HL-60/S4 treated with retinoic acid at 250 ng/mL for 4 days and 3 days (cell line): ENCODE results near the gene SCML1.

Source experiments
- in situ Hi-C: fragments of 300-500 bp; cut with MboI; formaldehyde crosslinking; loops from 2 replicates; pipeline ENCODE4 v1.7.0; 2022; ENCODE audit warnings: low sequenced_read_pairs

The SCML1 gene

DNA sequence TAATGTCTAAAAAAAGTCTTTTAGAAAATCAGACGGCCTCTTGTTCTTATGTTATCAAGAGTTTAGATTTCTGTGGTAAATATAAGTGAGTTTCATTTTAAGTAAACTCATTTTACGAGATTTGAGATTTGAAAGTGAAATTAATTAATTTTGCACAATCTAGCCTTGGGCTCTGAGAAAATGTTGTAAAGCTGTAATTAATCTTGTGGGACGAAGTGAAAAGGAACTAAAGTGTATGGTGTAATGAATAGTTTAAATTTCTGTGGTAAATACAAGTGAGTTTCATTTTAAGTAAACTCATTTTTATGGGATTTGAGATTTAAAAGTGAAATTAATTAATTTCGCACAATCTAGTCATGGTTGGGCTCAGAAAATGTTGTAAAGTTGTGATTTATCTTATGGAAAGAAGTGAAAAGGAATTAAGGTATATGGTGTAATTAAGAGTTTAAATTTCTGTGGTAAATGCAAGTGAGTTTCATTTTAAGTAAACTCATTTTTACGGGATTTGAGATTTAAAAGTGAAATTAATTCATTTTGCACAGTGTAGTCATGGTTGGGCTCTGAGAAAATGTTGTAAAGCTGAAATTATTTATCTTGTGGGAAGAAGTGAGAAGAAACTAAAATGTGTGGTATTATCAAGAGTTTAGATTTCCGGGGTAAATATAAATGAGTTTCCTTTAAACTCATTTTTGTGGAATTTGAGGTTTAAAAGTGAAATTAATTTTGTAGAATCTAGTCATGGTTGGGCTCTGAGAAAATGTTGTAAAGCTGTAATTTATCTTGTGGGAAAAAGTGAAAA, 1.6 kb downstream of the SCML1 start:
- in situ Hi-C loops, result no loop called here

DNA sequence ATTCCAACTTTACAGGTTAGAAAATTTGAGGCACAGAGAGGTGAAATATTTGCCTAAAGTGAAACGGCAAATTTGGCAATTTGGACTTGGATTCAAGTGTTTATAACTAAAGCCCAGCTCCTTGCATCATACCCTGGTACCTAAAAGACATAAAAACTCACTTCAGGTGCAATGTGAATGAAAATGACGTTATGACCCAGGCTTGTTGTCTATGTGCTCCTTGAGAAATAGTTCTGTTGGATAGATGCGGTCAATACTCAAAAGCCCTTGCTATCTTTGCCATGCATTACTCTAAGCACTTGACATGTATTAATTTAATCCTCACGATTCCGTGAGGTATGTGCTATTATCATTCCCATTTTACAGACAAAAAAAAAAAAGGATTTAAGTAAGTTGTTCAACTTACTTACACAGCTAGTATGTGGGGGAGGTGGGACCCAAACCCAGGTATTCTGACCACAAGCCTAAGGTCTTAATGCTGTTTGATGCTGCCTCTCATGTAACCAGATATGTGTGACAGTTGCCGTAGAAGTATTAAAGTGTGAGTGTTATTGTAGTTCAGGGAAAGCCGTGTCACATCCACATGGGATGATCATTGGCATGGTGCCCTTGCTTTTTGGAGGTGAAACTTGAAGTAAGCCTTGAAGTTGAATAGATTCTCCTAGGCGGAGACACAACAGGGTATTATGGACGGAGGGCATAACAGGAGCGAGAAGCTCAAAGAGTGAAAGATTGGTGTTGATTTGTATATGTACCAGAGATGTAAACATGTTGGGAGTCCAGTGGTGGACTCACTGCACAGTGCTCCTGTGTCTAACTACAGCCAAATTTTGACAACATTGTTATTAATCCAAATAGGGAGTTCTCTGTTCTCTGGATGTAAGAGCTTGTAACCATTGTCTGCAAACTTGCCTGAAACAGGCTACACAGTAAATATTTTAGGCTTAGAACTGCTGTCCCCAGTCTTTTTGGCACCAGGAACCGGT, 3.1 kb downstream of the SCML1 start:
- in situ Hi-C loops, result no loop called here

DNA sequence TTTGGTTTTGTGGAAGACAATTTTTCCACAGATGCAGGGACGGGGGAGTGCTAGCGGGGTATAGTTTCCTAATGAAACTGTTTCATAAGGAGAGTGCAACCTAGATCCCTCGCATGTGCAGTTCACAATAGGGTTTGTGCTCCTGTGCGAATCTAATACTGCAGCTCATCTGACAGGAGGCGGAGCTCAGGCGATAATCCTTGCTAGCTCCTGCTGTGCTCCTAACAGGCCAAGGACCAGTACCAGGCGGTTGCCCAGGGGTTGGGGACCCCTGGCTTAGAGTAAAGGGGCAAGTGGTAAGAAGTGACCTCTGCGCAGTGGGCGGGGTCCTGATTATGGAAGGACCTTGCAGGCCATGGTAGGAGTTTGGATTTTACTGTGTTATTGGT, 3.8 kb downstream of the SCML1 start:
- in situ Hi-C loops, result no loop called here

DNA sequence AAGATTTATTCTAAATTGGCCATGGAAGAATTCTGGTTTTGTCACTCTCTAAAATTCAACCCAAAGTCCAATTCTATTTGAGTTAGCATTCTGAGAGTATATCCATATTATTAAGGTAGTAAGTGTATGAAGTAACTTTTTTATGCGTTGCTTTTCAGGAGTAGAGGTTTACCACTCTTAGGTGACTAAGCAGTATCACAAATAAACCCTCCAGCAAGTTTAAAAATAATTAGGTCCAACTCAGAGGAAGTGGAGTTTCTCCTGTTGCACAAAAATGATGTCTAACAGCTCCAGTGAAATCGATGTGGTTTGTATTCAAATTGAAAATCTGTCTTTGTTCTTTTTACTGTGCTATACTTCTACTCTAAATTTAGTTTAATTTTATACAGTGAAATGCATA, 6.6 kb downstream of the SCML1 start:
- in situ Hi-C loops, result no loop called here

DNA sequence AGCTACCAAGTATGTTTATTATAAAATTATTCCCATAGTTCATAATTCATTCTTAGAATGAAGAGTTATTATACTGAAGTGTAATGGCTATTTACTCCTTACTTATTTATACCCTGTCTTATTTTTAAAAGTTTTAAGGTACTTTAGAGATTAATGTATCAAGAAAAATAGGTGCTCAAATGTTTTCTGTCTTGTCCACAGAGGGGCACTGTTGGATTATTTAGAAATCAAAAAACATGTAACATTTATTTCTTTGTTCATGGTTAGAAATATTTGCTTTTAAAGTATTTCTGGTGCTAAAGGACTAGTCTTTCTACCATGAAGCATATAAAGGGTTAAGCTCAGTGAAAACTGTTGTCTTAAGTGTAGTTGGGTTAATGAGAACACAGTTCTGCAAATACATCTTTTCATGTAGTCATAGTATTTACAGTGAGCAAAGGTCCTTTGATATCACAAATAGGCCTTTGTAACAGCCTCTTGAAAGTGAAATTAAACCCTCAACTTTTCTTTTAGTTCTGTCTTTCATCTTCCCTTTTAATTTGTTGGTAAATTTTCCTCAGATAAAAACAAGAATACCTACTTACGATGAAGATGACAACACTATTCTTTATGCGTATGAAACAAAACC, 7.7 kb downstream of the SCML1 start:
- in situ Hi-C loops, result no loop called here

DNA sequence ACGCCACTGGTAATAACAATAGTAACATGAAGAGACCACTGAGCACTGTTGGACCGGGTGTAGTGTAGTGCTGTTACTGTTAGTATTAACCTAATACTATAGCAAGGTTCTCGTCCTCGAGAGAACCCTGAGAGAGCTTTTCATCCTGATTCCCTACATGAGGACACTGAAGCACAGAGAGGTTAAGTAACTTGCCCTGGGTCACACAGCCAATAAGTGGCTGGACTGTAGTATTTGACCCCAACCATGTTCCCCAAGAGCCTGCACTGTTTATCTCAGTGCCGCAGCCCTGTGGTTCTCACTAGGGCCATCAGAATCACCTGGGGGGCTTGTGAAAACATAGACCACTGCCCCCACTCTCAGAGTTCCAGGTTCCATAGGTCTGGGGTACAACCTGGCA, 10.4 kb downstream of the SCML1 start:
- in situ Hi-C loops, result no loop called here

DNA sequence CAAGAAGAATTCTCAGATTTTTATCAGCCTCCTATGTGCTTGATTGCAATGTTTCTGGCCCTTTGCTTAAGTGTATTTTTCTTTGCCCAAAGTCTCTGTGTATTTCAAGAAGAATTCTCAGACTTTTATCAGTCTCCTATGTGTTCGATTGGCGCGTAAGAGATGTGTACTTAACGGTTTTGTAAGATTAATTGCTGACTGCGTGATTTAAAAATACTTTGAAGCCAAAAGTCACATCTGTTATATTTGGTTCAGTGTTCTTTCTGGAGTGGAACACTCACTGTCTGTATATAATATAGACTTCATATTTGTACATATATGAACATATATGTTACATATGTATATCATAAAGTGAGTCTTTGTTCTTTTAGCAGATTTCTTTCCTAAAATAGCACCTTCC, 11.4 kb downstream of the SCML1 start:
- in situ Hi-C loops, result no loop called here

DNA sequence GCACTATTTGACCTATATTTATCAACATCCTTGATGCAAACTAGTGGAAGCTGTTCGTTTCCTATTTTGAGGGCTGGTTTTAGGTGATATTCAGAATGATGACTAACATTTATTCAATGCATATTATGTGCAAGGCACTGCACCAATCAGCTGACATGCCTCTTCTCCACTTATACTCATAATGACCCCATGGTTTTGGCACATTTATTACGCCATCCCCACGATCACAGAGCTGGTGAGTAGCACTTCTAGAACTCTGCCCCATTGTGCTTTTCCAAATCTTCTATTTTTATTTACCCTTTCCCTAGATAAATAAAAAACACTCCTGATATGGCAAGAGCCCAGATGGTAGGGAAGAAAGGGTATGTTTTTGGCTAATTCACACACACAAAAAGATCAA, 13.1 kb downstream of the SCML1 start:
- in situ Hi-C loops, result no loop called here

DNA sequence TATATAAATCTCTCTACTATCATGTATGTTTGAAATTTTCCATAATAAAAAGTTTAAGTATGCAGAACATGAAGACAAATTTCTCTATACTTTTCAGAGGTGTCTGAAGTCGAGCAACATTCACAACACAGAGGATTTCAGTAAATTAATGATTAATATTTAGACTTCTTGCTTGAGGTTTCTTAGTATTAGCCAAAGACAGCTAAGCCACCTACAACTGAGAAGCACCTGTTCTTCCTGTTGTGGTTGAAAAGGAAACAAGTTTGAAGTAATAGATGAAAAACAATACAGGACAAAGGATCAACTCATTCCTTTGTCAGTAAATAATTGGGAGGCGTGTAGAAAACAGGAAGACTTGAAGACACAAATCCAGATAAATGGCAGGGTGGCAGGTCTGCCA, 21.1 kb downstream of the SCML1 start:
- in situ Hi-C loops, result no loop called here

DNA sequence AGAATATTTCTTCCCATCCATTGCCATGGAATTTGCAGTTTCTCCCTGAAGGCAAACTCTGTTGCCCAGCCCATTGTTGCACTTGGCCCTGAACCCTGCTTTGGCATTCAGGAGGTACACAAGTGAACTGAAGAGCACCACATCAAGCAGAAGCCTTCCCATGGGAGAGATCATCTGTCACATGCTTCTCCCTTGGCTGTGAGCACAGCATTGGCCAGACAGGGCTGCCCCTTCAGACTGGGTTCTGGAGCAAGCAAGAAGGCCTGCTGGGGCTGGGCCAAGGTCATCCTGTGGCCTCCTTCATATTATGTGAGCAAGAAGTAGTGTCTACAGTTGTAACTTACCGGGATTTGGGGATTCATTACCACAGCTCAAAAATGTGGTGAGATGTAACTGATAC, 22.7 kb downstream of the SCML1 start:
- in situ Hi-C loops, result no loop called here

DNA sequence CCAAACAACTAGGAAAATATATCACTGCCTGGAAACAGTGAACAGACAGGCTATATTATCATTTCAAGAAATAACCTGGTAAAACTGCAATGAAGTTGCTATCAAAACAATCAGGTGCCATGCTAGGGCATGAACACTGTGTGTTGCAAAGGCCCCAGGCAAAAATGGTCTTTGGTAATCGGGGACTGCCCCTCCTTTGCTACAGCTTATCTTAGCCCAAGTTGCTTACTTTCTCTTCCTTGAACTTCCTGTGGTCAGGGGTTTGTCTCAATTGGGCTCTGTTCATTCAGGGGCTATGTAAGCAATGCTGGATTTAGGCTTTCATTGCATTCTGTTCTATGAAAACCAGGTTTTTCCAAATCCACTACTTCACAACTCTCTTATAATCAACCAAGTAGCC, 30.4 kb downstream of the SCML1 start:
- in situ Hi-C loops, result no loop called here

DNA sequence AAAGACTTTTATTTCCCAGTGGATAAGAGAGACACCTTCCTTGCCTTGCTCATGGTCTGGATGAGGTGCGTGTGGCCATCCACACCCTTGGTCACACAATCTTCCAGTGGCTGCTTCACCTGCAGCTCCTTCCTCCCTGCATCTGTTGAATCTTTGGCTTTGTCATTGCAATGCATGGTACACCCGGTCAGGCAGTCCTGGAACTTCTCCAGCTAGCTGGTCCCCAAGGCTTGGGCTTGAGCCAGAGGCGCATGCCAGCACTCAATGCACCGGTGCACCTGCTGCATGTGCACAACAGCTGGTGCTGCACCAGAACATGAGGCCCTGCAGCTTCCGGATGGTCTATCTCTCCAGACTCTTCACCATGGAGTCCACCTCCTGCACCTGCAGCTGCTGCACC, 31.7 kb downstream of the SCML1 start:
- in situ Hi-C loops, result no loop called here

DNA sequence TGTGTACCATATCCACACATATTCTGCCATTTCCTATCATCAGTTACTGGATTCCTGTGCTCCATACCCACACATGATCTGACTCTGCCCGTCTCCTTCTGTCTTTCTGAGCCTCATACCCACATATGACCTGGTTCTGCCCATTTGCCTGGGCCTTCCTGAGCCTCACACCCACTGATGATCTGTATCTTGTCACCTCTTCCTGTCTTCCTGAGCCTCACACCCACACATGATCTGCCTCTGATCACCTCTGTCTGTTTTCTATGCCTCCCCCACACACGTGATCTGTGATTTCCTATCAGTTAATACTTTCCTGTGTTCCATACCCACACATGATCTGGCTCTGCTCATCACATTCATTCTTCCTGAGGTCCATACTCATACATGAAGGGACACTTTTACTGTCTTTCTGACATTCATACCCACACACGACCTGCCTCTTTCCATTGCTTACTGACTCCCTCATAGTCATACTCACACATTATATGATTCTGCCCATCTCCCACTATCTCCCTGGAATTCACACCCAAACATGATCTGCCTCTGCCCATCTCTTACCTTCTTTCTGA, 32.5 kb downstream of the SCML1 start:
- in situ Hi-C loops, result no loop called here

DNA sequence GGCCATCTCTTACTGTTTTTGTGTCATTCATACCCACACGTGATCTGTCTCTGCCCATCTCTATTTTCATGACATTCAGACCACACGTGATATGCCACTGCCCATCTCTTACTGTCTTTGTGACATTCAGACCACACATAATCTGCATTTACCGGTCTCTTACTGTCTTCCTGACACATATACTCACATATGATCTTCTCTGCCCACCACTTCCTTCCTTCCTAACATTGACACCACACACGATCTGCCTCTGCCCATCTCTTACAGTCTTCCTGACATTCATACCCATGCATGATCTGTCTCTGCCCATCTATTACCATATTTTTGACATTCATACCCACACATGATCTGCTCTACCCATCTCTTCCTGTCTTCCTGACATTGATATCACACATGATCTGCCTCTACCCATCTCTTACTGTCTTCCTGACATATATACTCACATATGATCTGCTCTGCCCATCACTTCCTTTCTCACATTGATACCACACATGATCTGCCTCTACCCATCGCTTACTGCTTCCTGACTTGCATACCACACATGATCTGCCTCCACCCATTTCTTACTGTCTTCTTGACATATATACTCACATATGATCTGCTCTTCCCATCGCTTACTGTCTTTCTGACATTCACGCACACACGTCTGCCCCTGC, 36.1 kb downstream of the SCML1 start:
- in situ Hi-C loops, result no loop called here

DNA sequence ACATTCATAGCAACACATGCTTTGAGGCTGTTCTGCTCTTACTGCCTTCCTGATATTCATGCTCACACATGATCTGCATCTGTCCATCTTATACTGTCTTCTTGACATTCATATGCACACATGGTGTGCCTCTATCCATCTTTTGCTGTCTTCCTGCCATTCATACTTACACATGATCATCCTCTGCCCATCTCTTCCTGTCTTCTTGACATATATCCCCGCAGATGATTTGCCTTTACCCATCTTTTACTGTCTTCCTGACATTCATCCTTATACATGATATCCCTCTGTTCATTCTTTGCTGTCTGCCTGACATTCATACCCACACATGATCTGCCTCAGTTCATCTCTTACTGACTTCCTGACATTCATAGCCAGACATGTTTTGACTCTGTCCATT, 36.8 kb downstream of the SCML1 start:
- in situ Hi-C loops, result no loop called here

DNA sequence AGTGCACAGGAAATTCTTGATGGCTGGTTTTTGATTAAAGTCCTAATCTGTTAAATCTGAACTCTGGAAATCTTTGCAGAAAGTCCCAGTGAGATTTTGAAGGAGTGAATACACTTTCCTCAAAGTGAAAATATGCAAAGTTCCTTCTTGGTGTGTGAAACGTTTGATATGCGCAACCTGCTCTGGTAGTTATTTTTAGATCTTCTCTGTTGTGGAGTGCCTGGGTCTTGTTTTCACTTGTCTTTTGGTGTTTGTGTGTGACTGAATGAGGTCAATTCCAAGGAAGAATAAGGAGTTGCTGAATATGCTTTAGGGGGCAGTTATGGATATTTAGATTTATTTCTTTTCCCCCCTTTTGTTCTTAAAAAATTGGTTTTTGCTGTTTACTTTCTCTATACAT, 41.7 kb downstream of the SCML1 start:
- in situ Hi-C loops, result loop anchor here (25.0 kb wide), 1 partner anchor 608 kb away; no protein-coding TSS in a partner anchor

DNA sequence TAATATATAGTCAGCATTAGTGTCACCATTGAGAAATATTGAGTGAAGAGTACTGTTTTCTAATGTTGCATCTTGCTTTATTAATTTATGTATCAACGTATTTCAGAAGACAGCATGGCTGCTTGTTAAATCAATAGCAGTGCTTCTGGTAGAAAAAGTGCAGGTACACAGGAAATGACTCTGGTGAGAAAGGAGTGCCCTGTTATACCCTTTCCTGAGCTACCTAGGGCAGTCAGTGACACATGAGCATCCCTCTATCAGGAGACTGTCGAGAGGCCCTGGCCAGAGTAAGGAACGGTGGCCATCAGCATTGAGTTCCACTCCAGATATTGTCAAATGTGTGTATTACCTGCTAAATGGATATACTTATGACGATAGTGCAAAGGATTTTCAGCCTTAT, 42.1 kb downstream of the SCML1 start:
- in situ Hi-C loops, result loop anchor here (25.0 kb wide), 1 partner anchor 608 kb away; no protein-coding TSS in a partner anchor

DNA sequence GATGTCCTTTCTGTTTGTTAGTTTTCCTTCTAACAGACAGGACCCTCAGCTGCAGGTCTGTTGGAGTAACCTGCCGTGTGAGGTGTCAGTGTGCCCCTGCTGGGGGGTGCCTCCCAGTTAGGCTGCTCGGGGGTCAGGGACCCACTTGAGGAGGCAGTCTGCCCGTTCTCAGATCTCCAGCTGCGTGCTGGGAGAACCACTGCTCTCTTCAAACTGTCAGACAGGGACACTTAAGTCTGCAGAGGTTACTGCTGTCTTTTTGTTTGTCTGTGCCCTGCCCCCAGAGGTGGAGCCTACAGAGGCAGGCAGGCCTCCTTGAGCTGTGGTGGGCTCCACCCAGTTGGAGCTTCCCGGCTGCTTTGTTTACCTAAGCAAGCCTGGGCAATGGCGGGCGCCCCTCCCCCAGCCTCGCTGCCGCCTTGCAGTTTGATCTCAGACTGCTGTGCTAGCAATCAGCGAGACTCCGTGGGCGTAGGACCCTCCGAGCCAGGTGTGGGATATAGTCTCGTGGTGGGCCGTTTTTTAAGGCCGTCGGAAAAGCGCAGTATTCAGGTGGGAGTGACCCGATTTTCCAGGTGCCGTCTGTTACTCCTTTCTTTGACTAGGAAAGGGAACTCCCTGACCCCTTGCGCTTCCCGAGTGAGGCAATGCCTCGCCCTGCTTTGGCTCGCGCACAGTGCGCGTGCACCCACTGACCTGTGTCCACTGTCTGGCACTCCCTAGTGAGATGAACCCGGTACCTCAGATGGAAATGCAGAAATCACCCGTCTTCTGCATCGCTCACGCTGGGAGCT, 49.5 kb downstream of the SCML1 start:
- in situ Hi-C loops, result loop anchor here (25.0 kb wide), 1 partner anchor 601 kb away; no protein-coding TSS in a partner anchor

DNA sequence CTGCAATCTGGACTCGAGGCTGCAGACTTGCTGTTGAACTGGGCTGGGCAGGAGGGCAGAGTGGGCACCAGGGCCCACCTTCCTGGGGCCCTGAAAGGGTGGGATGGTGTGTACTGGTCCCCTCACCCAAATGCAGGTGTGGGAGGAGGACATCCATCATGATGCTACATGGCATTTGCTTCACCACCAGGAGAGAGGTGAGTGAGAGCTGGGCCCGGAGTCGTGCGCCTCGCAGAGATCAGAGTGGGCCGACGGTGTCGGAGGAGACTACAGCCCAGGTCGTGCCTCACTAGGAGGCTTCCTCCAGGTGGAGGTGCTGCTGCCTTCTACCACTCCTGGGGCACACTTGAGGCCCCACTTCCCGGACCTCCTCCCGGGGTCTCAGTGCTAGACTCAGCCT, 50.3 kb downstream of the SCML1 start:
- in situ Hi-C loops, result loop anchor here (25.0 kb wide), 1 partner anchor 600 kb away; no protein-coding TSS in a partner anchor

DNA sequence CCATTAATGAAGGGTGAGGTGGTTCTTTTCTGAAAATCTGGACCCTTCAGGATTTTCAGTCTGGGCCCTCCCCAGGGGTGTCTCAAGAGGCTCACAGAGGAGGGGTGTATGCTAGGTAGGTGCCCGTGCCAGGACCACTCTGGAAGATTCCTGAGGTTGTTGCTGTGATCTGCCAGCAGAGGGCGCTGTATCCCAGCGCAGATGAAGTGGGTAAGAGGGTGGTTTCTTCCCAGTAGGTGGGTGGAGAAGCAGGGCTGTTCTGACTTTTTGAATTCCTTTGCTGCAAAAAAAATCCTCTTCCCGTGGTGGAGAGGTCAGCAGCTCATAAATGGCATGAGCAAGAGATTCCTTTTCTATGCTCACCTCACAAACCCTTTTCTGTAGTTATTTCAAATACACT, 51.1 kb downstream of the SCML1 start:
- in situ Hi-C loops, result loop anchor here (25.0 kb wide), 1 partner anchor 599 kb away; no protein-coding TSS in a partner anchor
